ENCODE data around the gene ZNF143.

GRCh38 chr11:9489080-9489765 lies 28.4 kb downstream of the ZNF143 start:
- TF ChIP-seq TAF1 (IDR thresholded peaks at IDR 0.05; ENCODE audit: borderline replicate concordance, low read depth, low read length) (no peak), POLR2A (IDR thresholded peaks at IDR 0.05; ENCODE audit: low read depth, low read length) (no peak)

Measured in GM12892 (cell line).